Loucy (cell line): ENCODE measurements around the gene SLC25A33.

Experiments used
- H2AFZ ChIP-seq: fragments of 200-600 bp; sonication (generic); 2 replicates; pipeline ENCODE4 v1.6.0; 2016; ENCODE audit warnings: antibody characterized with exemption, mild to moderate bottlenecking, low read length, moderate library complexity
- H3F3A ChIP-seq: fragments of 200-600 bp; 2 replicates; pipeline ENCODE4 v1.6.0; 2016; ENCODE audit warnings: antibody characterized with exemption, low read depth, mild to moderate bottlenecking
- H3K27me3 ChIP-seq: fragments of 200-600 bp; sonication (generic); 2 replicates; pipeline ENCODE4 v1.6.1; 2014; ENCODE audit warnings: low read length, mild to moderate bottlenecking; ENCODE audit not compliant: insufficient read depth, poor library complexity, severe bottlenecking
- H3K36me3 ChIP-seq: fragments of 200-600 bp; sonication (generic); 2 replicates; pipeline ENCODE4 v1.6.1; 2016; ENCODE audit warnings: low read length; ENCODE audit not compliant: insufficient read depth
- H3K4me1 ChIP-seq: fragments of 200-600 bp; sonication (generic); 2 replicates; pipeline ENCODE4 v1.5.1; 2014; ENCODE audit warnings: low read length, mild to moderate bottlenecking; ENCODE audit not compliant: insufficient read depth, poor library complexity, severe bottlenecking
- H3K4me2 ChIP-seq: fragments of 200-600 bp; sonication (generic); 2 replicates; pipeline ENCODE4 v1.6.0; 2014; ENCODE audit warnings: antibody characterized with exemption, low read length, low read depth, mild to moderate bottlenecking; ENCODE audit not compliant: poor library complexity, severe bottlenecking
- H3K4me3 ChIP-seq: fragments of 200-600 bp; sonication (generic); 2 replicates; pipeline ENCODE4 v1.5.1; 2014; ENCODE audit warnings: low read length, mild to moderate bottlenecking, mixed read lengths; ENCODE audit not compliant: poor library complexity, severe bottlenecking
- H3K79me2 ChIP-seq: fragments of 200-600 bp; sonication (generic); 2 replicates; pipeline ENCODE4 v1.6.1; 2014; ENCODE audit warnings: low read length; ENCODE audit not compliant: insufficient read depth
- H3K9ac ChIP-seq: fragments of 200-600 bp; sonication (generic); 2 replicates; pipeline ENCODE4 v1.6.0; 2014; ENCODE audit warnings: mild to moderate bottlenecking, low read depth, low read length, moderate library complexity; ENCODE audit not compliant: poor library complexity, severe bottlenecking
- H3K9me2 ChIP-seq: fragments of 200-600 bp; sonication (generic); replicated peaks from 2 replicates; pipeline ENCODE4 v1.6.1; 2016; ENCODE audit warnings: low read depth, low read length, mixed read lengths
- H3K9me3 ChIP-seq: fragments of 200-600 bp; sonication (generic); 2 replicates; pipeline ENCODE4 v1.6.1; 2014; ENCODE audit warnings: mild to moderate bottlenecking, antibody characterized with exemption, low read length, low read depth; ENCODE audit not compliant: insufficient read depth
- H4K20me1 ChIP-seq: fragments of 200-600 bp; sonication (generic); 2 replicates; pipeline ENCODE4 v1.6.0; 2014; ENCODE audit warnings: antibody characterized with exemption, low read length, mild to moderate bottlenecking; ENCODE audit not compliant: insufficient read depth, poor library complexity, severe bottlenecking
- EZH2phosphoT487 ChIP-seq: fragments of 200-600 bp; IDR thresholded peaks from 2 replicates; pipeline ENCODE4 v1.6.1; 2018; ENCODE audit warnings: antibody characterized with exemption, mild to moderate bottlenecking, moderate library complexity, borderline replicate concordance
- TF ChIP-seq, protein P1 (sequence below): fragments of 200-600 bp; sonication (generic); conservative IDR thresholded peaks from 2 replicates; pipeline ENCODE4 v1.5.1; 2014; ENCODE audit warnings: mild to moderate bottlenecking, antibody characterized with exemption, low read length

The SLC25A33 gene

GRCh38 chr1:9609998-9610397 lies 70.7 kb downstream of the SLC25A33 start:
- Histone ChIP-seq H3K4me1 (no peaks in the 10 kb centered on the region), H3K4me3 (no peak overlapping the region), H3K9ac (no peak overlapping the region), H3K9me2 (no peaks in the 10 kb centered on the region), H3K79me2 (no peaks in the 10 kb centered on the region), H2AFZ (no peak overlapping the region), H3F3A (no peaks in the 10 kb centered on the region), H3K27me3 (no peaks in the 10 kb centered on the region), H4K20me1 (no peaks in the 10 kb centered on the region), H3K36me3 (peaks cover 58% of the 10 kb centered on the region; the same call in 1 of the 2 replicates), H3K9me3 (no peaks in the 10 kb centered on the region), H3K4me2 (no peak overlapping the region)
- TF ChIP-seq, protein P1, sequence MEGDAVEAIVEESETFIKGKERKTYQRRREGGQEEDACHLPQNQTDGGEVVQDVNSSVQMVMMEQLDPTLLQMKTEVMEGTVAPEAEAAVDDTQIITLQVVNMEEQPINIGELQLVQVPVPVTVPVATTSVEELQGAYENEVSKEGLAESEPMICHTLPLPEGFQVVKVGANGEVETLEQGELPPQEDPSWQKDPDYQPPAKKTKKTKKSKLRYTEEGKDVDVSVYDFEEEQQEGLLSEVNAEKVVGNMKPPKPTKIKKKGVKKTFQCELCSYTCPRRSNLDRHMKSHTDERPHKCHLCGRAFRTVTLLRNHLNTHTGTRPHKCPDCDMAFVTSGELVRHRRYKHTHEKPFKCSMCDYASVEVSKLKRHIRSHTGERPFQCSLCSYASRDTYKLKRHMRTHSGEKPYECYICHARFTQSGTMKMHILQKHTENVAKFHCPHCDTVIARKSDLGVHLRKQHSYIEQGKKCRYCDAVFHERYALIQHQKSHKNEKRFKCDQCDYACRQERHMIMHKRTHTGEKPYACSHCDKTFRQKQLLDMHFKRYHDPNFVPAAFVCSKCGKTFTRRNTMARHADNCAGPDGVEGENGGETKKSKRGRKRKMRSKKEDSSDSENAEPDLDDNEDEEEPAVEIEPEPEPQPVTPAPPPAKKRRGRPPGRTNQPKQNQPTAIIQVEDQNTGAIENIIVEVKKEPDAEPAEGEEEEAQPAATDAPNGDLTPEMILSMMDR, result no peak
- no peak for TF ChIP-seq EZH2phosphoT487

DNA sequence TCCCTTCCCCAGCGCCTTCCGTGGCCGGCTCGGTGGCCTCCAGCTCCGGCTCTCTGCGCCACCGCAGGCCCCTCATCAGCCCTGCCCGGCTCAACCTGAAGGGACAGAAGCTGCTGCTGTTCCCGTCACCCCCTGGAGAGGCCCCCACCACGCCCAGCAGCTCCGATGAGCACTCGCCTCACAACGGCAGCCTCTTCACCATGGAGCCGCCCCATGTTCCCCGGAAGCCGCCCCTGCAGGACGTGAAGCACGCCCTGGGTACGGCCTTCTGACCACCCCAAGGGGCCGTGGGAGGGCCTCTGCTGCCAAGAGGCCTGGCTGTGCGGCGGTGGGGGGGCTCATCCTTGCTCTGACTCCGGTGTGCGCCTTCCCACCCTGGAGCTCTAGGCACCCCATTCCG lies 71.3 kb downstream of the SLC25A33 start:
- Histone ChIP-seq H3K9me2 (no peaks in the 10 kb centered on the region), H3K4me3 (no peak overlapping the region), H3K4me2 (no peak overlapping the region), H3F3A (no peaks in the 10 kb centered on the region), H3K36me3 (peaks cover 52% of the 10 kb centered on the region; the same call in 1 of the 2 replicates), H4K20me1 (no peaks in the 10 kb centered on the region), H2AFZ (no peak overlapping the region), H3K27me3 (no peaks in the 10 kb centered on the region), H3K9ac (no peak overlapping the region), H3K79me2 (no peaks in the 10 kb centered on the region), H3K4me1 (no peaks in the 10 kb centered on the region), H3K9me3 (no peaks in the 10 kb centered on the region)
- TF ChIP-seq, protein P1, result no peak
- no peak for TF ChIP-seq EZH2phosphoT487

DNA sequence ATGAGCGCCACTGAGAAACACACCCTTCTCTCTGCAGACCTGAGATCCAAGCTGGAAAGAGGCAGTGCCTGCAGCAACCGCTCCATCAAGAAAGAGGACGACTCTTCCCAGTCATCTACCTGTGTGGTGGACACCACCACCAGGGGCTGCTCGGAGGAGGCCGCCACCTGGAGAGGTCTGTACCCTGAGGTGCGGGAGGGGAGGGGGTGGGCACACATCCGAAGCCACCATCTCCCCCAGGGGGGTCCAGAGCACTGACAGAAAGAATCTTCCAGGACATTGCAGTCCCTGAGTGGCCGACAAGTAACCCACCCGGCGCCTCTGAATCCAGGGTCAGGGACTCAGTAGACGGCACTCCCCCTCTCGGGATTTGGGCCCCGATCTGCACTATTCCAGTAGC lies 72.5 kb downstream of the SLC25A33 start:
- Histone ChIP-seq H3K4me3 (no peak overlapping the region), H3K4me1 (no peaks in the 10 kb centered on the region), H3K9me3 (no peaks in the 10 kb centered on the region), H4K20me1 (no peaks in the 10 kb centered on the region), H3F3A (no peaks in the 10 kb centered on the region), H3K4me2 (no peak overlapping the region), H3K27me3 (no peaks in the 10 kb centered on the region), H3K36me3 (peaks cover 51% of the 10 kb centered on the region; the same call in 1 of the 2 replicates), H2AFZ (no peak overlapping the region), H3K9ac (no peak overlapping the region), H3K9me2 (no peaks in the 10 kb centered on the region), H3K79me2 (no peaks in the 10 kb centered on the region)
- TF ChIP-seq, protein P1, result no peak
- no peak for TF ChIP-seq EZH2phosphoT487
